ENCODE data around the gene KIF12.

DNA sequence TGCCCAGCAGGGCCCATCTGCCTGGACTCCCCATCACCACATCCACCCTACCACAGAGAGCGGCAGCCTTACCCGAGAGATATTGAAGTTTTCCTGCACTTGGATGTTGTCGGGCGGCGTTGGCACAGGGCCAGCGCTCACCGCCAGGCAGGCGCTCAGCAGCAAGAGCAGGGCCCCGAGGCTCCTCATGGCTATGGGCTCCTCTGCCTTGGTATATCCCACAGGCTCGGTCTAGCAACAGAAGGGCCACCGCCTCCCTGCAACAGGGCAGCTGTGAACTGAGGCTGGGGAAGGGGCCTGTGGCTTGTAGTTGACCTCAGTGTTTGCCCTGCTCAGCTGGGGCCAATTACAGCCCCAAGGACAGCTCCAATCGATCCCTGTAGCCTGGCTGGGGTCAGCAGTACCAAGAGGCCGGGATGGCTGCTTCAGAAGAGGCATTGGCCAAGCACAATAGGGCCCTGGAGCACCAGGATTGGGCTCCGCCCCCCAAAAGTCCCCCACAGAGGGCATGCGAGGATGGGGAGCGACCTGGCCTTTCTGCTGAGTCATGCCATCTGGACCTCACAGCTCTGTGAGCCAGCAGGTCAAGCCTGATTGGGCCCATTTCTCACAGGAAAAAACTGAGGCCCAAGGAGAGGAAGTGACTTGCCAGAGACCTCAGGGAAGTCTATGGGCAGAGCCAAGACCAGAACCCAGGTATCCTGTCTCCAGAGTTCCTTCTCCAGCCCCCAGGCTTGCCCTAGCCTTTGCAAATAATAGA lies 20.9 kb downstream of the KIF12 start, which contains the start of gene AMBP:
- TF ChIP-seq ZBTB8A (CRISPR knock-in tag; IDR thresholded peaks at IDR 0.05; ENCODE audit: borderline replicate concordance, low read depth) (no peak), POLR2AphosphoS5 (IDR thresholded peaks at IDR 0.05; ENCODE audit: low read depth, low read length) (peak; percentile 98), RELA (CRISPR knock-in tag; IDR thresholded peaks at IDR 0.05) (peak; percentile 94), RBAK (CRISPR knock-in tag; IDR thresholded peaks at IDR 0.05) (no peak), GABPA (IDR thresholded peaks at IDR 0.05; ENCODE audit: low read depth, low read length) (no peak), GABPA (CRISPR knock-in tag; IDR thresholded peaks at IDR 0.05; ENCODE audit: low read depth) (no peak), NR2C2 (CRISPR knock-in tag; IDR thresholded peaks at IDR 0.05; ENCODE audit: borderline replicate concordance) (peak; percentile 94)
- TF ChIP-seq, protein P1, sequence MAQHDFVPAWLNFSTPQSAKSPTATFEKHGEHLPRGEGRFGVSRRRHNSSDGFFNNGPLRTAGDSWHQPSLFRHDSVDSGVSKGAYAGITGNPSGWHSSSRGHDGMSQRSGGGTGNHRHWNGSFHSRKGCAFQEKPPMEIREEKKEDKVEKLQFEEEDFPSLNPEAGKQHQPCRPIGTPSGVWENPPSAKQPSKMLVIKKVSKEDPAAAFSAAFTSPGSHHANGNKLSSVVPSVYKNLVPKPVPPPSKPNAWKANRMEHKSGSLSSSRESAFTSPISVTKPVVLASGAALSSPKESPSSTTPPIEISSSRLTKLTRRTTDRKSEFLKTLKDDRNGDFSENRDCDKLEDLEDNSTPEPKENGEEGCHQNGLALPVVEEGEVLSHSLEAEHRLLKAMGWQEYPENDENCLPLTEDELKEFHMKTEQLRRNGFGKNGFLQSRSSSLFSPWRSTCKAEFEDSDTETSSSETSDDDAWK (CRISPR knock-in tag; IDR thresholded peaks at IDR 0.05) = no peak
- TF ChIP-seq, protein P2, sequence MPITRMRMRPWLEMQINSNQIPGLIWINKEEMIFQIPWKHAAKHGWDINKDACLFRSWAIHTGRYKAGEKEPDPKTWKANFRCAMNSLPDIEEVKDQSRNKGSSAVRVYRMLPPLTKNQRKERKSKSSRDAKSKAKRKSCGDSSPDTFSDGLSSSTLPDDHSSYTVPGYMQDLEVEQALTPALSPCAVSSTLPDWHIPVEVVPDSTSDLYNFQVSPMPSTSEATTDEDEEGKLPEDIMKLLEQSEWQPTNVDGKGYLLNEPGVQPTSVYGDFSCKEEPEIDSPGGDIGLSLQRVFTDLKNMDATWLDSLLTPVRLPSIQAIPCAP (CRISPR knock-in tag; IDR thresholded peaks at IDR 0.05; ENCODE audit: low read depth) = 0 out of 2 replicates have a peak, but pooled peaks have one; percentile 37
- TF ChIP-seq, protein P3, sequence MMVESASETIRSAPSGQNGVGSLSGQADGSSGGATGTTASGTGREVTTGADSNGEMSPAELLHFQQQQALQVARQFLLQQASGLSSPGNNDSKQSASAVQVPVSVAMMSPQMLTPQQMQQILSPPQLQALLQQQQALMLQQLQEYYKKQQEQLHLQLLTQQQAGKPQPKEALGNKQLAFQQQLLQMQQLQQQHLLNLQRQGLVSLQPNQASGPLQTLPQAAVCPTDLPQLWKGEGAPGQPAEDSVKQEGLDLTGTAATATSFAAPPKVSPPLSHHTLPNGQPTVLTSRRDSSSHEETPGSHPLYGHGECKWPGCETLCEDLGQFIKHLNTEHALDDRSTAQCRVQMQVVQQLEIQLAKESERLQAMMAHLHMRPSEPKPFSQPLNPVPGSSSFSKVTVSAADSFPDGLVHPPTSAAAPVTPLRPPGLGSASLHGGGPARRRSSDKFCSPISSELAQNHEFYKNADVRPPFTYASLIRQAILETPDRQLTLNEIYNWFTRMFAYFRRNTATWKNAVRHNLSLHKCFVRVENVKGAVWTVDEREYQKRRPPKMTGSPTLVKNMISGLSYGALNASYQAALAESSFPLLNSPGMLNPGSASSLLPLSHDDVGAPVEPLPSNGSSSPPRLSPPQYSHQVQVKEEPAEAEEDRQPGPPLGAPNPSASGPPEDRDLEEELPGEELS (CRISPR knock-in tag; IDR thresholded peaks at IDR 0.05) = peak; percentile 95
- TF ChIP-seq, protein P4, sequence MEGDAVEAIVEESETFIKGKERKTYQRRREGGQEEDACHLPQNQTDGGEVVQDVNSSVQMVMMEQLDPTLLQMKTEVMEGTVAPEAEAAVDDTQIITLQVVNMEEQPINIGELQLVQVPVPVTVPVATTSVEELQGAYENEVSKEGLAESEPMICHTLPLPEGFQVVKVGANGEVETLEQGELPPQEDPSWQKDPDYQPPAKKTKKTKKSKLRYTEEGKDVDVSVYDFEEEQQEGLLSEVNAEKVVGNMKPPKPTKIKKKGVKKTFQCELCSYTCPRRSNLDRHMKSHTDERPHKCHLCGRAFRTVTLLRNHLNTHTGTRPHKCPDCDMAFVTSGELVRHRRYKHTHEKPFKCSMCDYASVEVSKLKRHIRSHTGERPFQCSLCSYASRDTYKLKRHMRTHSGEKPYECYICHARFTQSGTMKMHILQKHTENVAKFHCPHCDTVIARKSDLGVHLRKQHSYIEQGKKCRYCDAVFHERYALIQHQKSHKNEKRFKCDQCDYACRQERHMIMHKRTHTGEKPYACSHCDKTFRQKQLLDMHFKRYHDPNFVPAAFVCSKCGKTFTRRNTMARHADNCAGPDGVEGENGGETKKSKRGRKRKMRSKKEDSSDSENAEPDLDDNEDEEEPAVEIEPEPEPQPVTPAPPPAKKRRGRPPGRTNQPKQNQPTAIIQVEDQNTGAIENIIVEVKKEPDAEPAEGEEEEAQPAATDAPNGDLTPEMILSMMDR (CRISPR knock-in tag; IDR thresholded peaks at IDR 0.05) = peak; percentile 35; the same call in 1 of the 2 replicates
- TF ChIP-seq, protein P5, sequence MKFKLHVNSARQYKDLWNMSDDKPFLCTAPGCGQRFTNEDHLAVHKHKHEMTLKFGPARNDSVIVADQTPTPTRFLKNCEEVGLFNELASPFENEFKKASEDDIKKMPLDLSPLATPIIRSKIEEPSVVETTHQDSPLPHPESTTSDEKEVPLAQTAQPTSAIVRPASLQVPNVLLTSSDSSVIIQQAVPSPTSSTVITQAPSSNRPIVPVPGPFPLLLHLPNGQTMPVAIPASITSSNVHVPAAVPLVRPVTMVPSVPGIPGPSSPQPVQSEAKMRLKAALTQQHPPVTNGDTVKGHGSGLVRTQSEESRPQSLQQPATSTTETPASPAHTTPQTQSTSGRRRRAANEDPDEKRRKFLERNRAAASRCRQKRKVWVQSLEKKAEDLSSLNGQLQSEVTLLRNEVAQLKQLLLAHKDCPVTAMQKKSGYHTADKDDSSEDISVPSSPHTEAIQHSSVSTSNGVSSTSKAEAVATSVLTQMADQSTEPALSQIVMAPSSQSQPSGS (CRISPR knock-in tag; IDR thresholded peaks at IDR 0.05) = peak; percentile 98
- TF ChIP-seq, protein P6, sequence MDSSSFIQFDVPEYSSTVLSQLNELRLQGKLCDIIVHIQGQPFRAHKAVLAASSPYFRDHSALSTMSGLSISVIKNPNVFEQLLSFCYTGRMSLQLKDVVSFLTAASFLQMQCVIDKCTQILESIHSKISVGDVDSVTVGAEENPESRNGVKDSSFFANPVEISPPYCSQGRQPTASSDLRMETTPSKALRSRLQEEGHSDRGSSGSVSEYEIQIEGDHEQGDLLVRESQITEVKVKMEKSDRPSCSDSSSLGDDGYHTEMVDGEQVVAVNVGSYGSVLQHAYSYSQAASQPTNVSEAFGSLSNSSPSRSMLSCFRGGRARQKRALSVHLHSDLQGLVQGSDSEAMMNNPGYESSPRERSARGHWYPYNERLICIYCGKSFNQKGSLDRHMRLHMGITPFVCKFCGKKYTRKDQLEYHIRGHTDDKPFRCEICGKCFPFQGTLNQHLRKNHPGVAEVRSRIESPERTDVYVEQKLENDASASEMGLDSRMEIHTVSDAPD (CRISPR knock-in tag; IDR thresholded peaks at IDR 0.05) = peak; percentile 97
- TF ChIP-seq, protein P7, sequence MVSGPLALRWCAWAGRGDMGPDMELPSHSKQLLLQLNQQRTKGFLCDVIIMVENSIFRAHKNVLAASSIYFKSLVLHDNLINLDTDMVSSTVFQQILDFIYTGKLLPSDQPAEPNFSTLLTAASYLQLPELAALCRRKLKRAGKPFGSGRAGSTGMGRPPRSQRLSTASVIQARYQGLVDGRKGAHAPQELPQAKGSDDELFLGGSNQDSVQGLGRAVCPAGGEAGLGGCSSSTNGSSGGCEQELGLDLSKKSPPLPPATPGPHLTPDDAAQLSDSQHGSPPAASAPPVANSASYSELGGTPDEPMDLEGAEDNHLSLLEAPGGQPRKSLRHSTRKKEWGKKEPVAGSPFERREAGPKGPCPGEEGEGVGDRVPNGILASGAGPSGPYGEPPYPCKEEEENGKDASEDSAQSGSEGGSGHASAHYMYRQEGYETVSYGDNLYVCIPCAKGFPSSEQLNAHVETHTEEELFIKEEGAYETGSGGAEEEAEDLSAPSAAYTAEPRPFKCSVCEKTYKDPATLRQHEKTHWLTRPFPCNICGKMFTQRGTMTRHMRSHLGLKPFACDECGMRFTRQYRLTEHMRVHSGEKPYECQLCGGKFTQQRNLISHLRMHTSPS (CRISPR knock-in tag; IDR thresholded peaks at IDR 0.05; ENCODE audit: low read depth) = peak; percentile 90
- TF ChIP-seq, protein P8, sequence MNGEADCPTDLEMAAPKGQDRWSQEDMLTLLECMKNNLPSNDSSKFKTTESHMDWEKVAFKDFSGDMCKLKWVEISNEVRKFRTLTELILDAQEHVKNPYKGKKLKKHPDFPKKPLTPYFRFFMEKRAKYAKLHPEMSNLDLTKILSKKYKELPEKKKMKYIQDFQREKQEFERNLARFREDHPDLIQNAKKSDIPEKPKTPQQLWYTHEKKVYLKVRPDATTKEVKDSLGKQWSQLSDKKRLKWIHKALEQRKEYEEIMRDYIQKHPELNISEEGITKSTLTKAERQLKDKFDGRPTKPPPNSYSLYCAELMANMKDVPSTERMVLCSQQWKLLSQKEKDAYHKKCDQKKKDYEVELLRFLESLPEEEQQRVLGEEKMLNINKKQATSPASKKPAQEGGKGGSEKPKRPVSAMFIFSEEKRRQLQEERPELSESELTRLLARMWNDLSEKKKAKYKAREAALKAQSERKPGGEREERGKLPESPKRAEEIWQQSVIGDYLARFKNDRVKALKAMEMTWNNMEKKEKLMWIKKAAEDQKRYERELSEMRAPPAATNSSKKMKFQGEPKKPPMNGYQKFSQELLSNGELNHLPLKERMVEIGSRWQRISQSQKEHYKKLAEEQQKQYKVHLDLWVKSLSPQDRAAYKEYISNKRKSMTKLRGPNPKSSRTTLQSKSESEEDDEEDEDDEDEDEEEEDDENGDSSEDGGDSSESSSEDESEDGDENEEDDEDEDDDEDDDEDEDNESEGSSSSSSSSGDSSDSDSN (CRISPR knock-in tag; IDR thresholded peaks at IDR 0.05) = peak; percentile 93
